Measurements from ENCODE around the gene KRTAP10-7.

Gene KRTAP10-7

DNA sequence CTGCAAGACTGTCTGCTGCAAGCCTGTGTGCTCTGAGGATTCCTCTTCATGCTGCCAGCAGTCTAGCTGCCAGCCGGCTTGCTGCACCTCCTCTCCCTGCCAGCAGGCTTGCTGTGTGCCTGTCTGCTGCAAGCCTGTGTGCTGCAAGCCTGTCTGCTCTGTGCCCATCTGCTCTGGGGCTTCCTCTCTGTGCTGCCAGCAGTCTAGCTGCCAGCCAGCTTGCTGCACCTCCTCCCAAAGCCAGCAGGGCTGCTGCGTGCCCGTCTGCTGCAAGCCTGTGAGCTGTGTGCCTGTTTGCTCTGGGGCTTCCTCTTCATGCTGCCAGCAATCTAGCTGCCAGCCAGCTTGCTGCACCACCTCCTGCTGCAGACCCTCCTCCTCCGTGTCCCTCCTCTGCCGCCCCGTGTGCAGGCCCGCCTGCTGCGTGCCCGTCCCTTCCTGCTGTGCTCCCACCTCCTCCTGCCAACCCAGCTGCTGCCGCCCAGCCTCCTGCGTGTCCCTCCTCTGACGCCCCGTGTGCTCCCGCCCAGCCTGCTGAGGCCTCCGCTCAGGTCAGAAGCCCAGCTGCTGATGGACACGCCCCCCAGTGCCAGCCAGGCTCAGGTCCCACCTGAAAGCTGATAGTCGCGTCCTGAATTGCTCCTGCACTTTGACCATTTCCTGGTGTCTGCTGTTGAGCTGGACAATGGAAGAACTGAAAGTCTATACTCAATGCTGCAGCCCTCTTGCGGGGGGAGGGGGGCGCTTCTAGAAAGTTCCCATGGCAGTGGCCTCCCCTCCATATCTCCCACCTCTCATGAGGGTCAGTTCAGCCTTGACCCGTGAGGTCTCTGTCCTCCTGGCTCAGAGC, 25.7 kb upstream of the KRTAP10-7 start:
- no peak overlapping the region for H2AFZ ChIP-seq (ENCODE audit: low read depth)
- TF ChIP-seq, protein P1, sequence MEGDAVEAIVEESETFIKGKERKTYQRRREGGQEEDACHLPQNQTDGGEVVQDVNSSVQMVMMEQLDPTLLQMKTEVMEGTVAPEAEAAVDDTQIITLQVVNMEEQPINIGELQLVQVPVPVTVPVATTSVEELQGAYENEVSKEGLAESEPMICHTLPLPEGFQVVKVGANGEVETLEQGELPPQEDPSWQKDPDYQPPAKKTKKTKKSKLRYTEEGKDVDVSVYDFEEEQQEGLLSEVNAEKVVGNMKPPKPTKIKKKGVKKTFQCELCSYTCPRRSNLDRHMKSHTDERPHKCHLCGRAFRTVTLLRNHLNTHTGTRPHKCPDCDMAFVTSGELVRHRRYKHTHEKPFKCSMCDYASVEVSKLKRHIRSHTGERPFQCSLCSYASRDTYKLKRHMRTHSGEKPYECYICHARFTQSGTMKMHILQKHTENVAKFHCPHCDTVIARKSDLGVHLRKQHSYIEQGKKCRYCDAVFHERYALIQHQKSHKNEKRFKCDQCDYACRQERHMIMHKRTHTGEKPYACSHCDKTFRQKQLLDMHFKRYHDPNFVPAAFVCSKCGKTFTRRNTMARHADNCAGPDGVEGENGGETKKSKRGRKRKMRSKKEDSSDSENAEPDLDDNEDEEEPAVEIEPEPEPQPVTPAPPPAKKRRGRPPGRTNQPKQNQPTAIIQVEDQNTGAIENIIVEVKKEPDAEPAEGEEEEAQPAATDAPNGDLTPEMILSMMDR (conservative IDR thresholded peaks at IDR 0.05; ENCODE audit: low read depth, low read length) = no peak
- H3K4me1 ChIP-seq (ENCODE audit: low read depth, poor library complexity, severe bottlenecking) = no peaks in the 10 kb centered on the region
- H3K9ac ChIP-seq = no peak overlapping the region
- H4K20me1 ChIP-seq (ENCODE audit: insufficient read depth) = no peaks in the 10 kb centered on the region
- H3K4me3 ChIP-seq (IDR thresholded peaks at IDR 0.05; ENCODE audit: insufficient read depth, low read depth, low read length) = no peak overlapping the region
- H3K36me3 ChIP-seq (ENCODE audit: insufficient read depth) = no peaks in the 10 kb centered on the region
- no peak overlapping the region for H3K27ac ChIP-seq
- no peak overlapping the region for H3K4me2 ChIP-seq
- H3K79me2 ChIP-seq (ENCODE audit: insufficient read depth, low read depth) = no peaks in the 10 kb centered on the region
- H3K27me3 ChIP-seq (ENCODE audit: insufficient read depth, low read depth) = peaks cover 56% of the 10 kb centered on the region

DNA sequence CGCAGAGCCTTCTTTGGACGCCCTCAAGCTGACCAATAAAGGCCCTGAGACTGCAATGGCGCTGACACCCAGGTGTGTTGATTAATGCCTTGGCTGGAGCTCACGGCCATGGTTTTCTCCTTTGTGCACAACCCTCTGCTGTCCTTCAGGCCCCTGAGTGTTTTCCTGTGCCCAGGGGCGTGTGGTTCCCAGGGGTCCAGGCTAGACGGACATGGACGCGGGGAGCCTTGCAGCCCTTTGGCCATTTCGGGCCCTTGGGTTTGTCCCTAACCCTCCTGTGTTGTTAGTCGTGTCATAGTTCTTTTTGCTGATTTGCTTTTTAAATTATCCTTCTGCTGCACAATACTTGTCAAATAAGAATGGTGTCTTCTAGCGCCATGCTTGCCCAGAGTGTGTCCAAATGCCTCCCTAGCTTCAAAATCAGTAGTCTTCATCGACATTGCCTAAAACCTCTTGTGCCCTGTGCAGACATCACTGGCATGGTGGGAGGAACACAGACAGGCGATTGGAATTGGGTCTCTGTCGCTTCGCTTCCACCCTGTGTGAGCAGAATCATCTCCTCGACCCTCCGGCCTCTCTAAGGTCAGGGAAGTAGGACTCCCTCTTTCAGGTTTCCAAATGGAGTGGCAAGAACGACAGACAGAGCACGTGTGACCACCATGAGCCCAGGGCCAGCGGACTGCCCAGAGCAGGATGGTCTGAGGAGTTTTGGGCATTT, 24.9 kb upstream of the KRTAP10-7 start:
- Histone ChIP-seq H3K4me1 (ENCODE audit: low read depth, poor library complexity, severe bottlenecking) (no peaks in the 10 kb centered on the region), H2AFZ (ENCODE audit: low read depth) (no peak overlapping the region), H3K27me3 (ENCODE audit: insufficient read depth, low read depth) (peaks cover 50% of the 10 kb centered on the region), H3K27ac (no peak overlapping the region), H3K36me3 (ENCODE audit: insufficient read depth) (no peaks in the 10 kb centered on the region), H4K20me1 (ENCODE audit: insufficient read depth) (no peaks in the 10 kb centered on the region), H3K4me3 (IDR thresholded peaks at IDR 0.05; ENCODE audit: insufficient read depth, low read depth, low read length) (no peak overlapping the region), H3K9ac (no peak overlapping the region), H3K79me2 (ENCODE audit: insufficient read depth, low read depth) (no peaks in the 10 kb centered on the region), H3K4me2 (no peak overlapping the region)
- TF ChIP-seq, protein P1 (conservative IDR thresholded peaks at IDR 0.05; ENCODE audit: low read depth, low read length) = no peak

DNA sequence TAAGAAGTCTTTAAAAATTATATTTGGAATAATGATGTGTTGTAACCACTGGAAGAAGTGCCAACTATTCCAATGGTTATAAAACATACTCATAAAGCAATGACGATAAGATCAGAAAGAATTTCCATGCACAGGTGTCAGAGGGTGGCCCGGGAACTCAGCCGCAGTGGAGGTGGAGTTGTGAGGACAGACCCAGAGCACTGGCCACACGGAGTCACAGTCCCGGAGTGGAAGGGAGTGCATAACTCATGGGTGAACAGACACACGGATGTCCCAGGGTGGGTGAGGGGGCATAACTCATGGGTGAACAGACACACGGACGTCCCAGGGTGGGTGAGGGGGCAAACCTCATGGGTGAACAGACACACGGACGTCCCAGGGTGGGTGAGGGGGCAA, 24.4 kb upstream of the KRTAP10-7 start:
- TF ChIP-seq, protein P1 (conservative IDR thresholded peaks at IDR 0.05; ENCODE audit: low read depth, low read length) = no peak
- H3K36me3 ChIP-seq (ENCODE audit: insufficient read depth) = no peaks in the 10 kb centered on the region
- no peaks in the 10 kb centered on the region for H3K4me1 ChIP-seq (ENCODE audit: low read depth, poor library complexity, severe bottlenecking)
- no peak overlapping the region for H3K4me2 ChIP-seq
- H3K79me2 ChIP-seq (ENCODE audit: insufficient read depth, low read depth) = no peaks in the 10 kb centered on the region
- no peaks in the 10 kb centered on the region for H4K20me1 ChIP-seq (ENCODE audit: insufficient read depth)
- H3K27ac ChIP-seq = no peak overlapping the region
- H3K27me3 ChIP-seq (ENCODE audit: insufficient read depth, low read depth) = peaks cover 50% of the 10 kb centered on the region
- H2AFZ ChIP-seq (ENCODE audit: low read depth) = no peak overlapping the region
- H3K9ac ChIP-seq = no peak overlapping the region
- no peak overlapping the region for H3K4me3 ChIP-seq (IDR thresholded peaks at IDR 0.05; ENCODE audit: insufficient read depth, low read depth, low read length)

DNA sequence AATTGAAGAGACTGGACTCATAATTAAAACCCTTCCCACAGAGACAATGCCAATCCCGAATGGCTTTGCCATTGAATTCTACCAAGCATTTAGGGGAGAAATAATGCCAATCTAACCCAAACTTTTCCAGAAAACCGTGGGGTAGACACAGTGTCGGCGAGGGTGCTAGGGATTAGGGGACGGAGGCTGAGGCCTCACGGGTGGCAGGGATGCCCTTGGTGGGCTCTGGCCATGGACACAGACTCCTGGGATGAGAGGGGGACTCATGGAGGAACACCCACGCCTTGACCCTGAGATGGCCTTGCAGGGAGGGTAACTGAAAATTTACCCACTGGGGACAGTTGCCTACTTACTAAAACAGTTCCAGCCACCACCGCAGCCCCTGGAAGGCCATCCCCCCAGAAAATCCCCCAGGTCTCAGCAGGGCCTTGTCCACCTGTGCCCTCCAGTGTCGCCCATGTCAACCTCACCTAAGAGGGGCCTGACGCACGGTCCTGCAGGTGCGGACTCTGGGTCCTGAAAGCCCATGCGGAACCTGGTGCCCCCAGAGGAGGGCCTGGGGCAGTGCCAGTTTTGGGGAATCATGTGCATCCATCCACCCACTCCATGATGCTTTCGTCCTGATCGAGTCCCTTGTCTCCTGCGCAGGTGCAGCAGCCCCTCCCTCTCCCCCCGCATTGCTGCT, 21.9 kb upstream of the KRTAP10-7 start:
- Histone ChIP-seq H3K27me3 (ENCODE audit: insufficient read depth, low read depth) (peaks cover 46% of the 10 kb centered on the region; the same call in 1 of the 2 replicates), H4K20me1 (ENCODE audit: insufficient read depth) (no peaks in the 10 kb centered on the region), H2AFZ (ENCODE audit: low read depth) (no peak overlapping the region), H3K36me3 (ENCODE audit: insufficient read depth) (no peaks in the 10 kb centered on the region), H3K9ac (no peak overlapping the region), H3K4me2 (no peak overlapping the region), H3K4me1 (ENCODE audit: low read depth, poor library complexity, severe bottlenecking) (no peaks in the 10 kb centered on the region), H3K4me3 (IDR thresholded peaks at IDR 0.05; ENCODE audit: insufficient read depth, low read depth, low read length) (no peak overlapping the region), H3K27ac (no peak overlapping the region), H3K79me2 (ENCODE audit: insufficient read depth, low read depth) (no peaks in the 10 kb centered on the region)
- TF ChIP-seq, protein P1 (conservative IDR thresholded peaks at IDR 0.05; ENCODE audit: low read depth, low read length) = no peak
